Limb (tissue), 2 donors: ENCODE results near the gene FBXL2.
"Not testable (repeated sequence)": the region's sequence is repeated elsewhere in the genome, so short reads cannot be mapped to it uniquely, and the experiment has no call there.

Source experiments
- DNase-seq, 2 donors: peaks; one replicate each; pipeline ENCODE4 v3.0.0-alpha.2; 2016; ENCODE audit errors: extremely low spot score in 2 of 2

Gene FBXL2

DNA sequence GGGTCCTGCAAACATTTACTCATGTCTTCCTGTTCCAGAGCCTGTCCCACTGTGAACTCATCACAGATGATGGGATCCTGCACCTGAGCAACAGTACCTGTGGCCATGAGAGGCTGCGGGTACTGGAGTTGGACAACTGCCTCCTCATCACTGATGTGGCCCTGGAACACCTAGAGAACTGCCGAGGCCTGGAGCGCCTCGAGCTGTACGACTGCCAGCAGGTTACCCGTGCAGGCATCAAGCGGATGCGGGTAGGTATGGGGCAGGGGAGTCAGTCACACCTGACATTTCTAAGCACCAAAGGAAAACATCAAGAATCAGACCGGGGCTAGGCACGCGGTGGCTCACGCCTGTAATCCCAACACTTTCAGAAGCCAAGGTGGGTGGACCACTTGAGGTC, 106.7 kb downstream of the FBXL2 start:
- no peak for DNase-seq

DNA sequence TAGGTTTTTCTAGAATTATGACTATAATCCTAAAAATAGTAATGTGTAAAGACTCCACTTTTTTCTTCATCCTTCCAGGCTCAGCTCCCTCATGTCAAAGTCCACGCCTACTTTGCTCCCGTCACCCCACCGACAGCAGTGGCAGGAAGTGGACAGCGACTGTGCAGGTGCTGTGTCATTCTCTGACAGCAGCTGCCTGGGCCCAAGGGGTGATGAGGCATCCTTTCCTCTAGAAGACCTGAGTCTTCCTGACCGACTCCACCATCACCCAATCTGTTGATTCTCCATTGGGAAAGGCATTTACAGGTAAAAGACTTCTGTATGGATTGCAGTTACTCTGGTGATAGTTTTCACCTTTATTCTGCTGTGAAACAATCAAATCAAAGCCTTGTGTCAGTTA, 108.2 kb downstream of the FBXL2 start:
- DNase-seq: no peak

DNA sequence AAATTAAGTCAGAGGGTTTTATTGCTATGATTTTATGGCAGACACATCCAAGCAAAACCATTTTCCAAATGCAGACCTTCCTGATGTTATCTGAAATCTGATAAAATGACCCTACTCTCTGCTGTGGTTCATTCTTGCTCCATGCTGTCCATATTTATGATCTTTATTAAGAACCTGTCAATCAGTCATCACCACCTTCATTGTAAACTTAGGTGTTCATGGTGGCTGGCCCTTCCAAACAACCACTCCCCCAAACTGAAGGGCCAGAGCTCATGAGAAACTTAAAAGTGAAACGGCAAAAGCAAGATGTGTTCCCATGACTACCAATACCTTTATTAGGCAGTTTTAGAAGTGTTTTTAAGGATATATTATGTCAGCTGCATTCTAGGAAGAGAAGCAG, 109.4 kb downstream of the FBXL2 start:
- DNase-seq: no peak

DNA sequence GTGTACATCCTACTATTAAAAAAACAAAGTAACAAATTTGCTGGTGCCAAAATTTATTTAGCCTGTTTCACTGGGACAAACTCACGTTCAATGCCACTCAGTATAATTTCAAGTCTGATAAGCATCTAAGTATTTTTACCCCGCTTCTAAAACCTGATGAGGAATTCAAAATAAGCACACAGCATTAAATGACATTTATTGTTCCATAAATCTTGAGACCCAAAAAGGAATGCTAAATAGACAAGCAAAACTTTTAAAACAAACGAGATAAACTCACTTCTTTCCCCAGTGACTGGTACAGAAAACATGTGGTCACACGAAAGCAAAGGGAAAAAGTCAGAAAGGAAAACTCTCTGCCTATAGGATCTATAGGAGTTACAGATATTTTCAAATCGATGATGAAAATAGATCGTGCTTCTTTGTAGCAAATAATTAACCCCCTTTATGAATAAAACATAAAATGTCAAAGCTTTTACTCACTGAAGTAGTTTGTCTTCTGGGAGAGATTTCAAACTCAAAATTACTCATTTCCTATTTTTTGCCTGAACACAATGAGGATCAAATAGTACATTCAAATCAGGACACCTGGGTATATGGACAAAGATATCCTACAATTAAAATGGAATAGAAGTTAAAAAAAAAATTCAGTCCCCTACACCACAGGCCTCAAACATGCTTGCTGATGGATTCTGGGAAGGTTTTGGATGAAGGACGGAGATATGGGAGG, 111.3 kb downstream of the FBXL2 start:
- DNase-seq: no peak

DNA sequence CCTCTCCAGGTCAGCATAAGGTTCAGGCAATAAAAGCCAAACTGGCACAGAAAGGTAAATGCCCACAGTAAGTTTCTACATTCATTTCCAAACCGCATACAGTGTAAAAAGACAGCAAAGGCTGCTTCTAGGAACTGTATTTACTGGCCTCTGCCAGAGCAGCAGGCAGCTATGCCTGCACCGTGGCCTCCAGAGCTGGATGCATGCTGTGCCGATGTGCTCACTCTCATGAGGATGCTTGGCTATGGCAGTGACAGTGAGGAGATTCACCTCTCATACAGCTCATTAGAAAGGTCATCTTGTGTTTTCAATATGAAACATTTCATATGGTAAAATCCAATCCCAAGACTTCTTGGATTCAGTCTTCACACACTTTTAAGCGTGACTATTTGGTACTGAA, 112.7 kb downstream of the FBXL2 start:
- DNase-seq: no peak

DNA sequence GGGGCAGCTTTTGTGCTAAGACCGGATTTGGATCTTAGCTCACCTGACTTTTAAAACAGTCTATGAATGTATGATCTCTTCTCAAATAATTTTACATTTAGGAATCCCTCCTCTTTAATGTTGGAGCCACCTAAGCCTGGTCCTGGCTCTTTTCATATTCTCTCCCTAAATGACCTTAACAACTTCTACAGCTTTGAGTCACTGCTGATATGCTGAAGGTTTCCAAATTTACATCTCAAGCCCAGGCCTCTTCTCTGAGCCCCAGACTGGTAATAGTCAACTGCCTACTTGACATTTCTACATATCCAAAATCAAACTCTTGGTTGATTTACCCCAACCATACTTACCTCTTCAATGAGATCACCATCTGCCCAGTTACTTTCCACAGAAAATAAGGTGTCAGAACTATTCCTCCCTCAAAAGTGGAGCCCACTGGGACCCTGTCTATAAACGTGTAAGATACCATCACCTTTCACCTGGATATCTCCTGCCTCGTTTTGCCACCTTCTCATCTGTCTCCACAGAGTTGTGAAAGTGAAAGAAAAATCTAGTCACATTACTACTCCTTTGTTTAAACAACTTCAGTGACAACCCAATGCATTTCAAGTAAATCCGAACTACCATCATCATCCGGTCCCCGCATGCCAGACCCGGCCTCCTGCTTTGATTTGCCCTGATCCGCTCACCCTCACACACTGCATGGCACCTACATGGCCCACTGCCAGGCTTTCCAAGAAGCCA, 114.2 kb downstream of the FBXL2 start:
- no peak for DNase-seq

DNA sequence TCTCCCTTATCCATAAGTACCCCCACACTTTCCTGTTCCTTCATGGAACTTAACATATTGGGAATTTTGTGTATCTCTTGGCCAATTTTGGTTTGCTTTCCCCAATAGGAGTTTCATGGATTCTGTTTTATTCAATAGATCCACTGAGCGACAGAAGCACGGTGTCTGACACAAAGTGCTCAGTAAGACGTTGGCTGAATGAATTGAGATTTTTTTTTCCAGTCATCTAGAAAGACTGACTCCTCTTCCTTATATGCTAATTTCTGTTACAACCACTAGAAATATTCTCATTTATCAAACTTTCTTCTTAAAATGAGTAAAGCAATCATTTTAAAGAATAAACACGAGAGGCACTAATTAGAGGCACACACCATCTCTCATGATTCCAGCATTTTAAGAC, 114.9 kb downstream of the FBXL2 start:
- DNase-seq: no peak

DNA sequence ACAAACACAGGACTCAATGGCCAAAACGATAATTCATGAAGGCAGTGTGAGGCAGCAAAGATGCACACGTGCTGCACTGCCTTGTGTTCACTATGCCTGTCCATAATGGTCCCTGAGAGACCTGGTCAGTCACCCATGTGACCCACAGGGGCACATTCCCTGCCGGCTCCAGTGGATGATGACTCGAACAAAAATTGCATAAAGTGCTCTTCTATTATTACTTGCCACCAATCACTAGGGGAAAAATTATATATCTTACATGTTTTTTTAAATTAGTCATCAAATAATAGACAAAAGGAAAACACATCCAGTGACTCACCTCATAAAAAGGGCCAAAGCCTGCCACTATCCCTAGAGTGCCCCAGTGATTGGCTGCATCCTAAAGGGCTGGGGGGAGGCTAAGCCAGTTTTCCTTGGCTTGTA, 115.5 kb downstream of the FBXL2 start:
- DNase-seq: no peak

DNA sequence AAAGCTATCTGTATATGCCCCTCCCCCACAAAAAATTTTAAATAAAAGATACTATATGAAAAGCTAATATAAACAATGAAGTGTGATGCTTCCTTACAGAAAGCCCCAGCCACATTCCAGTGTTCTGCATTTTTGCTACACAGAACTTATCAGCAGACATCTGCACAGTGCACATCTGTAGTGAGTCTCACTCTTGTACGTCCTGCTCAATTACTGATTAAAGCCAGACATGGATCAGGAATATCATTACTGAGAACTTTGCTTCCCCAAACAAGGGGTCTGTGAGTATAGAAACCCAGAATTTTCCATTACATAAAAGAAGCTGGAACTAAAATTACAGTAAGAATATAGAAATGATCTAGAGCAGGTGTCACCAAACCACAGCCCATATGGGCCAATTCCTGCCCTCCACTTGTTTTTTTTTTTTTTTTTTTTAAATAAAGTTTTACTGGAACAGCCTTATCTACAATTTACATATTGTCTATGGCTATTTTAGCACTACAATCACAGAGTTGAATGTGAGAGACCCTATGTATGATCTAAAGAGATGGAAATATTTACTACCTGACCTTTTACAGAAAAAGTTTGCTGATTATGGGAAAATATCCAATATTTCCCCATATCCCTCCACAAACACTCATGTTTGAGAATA, 117.3 kb downstream of the FBXL2 start:
- DNase-seq: no peak

DNA sequence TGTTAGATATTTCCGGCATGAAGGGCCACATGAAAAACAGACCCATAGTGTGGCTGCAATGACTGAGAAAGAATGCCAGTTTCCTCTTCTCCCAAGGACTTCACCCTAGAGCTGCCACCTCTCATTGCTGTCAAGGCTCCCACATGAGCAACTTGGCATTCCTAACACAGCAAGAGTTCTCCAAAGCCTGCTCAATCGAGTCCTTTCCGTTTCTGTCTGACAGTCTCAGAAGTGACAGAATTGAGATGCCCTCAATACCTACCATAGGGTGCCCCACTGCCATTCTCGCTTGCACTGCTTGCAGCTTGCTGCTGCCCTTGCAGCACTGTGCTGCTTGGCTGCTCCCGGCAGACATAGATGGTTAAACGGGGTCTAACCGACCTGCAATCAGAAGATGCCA, 118.7 kb downstream of the FBXL2 start:
- no peak for DNase-seq

DNA sequence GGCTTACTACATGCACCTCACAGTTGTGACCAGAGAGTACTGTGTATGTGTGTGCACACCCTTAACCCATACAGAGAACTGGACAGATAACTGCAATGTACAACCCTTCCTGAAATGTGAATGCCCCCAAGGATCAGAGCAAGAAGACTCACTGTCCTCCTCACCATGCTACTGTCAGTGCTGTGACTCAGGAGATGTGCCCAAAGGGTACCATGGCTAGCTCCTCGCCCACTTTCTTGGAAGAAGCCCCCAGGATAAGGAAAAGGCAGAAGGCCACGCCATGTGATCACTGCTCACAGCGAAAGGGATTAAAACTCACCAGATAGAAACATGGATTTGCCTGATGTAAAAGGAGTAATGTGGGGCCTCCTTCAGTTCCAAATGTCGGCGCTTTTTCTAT, 121.2 kb downstream of the FBXL2 start:
- DNase-seq: no peak

DNA sequence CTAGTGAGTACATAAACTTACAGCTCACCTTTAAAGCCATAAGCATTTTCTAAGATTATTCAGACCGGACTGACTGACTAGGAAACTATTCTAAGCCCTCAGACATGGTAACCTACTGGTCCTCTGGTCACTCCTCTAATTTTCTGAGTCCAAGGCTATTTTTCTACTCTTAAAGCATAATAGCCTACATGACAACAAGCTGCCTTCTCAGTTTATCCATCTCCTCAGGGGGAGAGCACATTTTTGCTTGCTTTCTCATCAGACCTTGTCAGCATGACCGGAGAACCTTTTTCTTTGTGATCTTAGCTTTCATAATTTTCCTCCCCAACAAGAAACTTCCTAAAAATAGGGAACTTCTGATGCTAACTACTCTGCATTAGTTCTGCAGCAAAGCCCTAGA, 124.5 kb downstream of the FBXL2 start:
- DNase-seq: no peak

DNA sequence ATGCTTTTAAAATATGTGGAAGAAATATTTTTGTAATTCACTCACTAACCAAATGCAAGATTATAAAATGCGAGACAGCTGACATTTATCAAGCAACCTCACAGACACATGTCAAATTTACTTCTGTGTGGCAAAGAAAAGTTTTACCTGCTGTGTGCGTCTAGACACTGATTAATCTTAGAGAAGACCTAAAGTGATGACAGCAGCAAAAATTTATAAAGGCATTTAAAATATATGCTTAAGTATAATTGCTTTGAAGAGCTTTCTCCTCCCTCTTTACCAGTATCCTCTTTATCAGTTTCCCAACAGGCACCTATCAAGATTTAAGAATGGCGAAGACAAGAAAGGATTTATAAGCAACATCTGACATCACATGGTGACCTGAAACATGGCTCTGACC, 125.7 kb downstream of the FBXL2 start:
- DNase-seq: no peak

DNA sequence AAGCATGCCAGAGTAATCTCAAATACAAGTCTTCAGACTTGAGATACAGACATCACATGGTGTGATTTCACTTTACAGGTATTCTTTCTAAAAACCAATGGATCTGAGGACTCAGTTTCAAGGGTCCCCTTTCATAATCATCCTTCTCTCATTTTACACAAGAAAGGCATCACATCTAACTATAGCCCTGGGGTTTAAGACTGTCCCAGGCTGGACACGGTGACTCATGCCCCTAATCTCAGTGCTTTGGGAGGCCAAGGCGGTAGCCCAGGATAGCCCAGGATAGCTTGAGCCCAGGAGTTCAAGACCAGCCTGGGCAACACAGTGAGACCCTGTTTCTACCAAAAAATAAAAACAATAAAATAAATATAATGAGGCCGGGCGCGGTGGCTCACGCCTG, 126.5 kb downstream of the FBXL2 start:
- DNase-seq: no peak

DNA sequence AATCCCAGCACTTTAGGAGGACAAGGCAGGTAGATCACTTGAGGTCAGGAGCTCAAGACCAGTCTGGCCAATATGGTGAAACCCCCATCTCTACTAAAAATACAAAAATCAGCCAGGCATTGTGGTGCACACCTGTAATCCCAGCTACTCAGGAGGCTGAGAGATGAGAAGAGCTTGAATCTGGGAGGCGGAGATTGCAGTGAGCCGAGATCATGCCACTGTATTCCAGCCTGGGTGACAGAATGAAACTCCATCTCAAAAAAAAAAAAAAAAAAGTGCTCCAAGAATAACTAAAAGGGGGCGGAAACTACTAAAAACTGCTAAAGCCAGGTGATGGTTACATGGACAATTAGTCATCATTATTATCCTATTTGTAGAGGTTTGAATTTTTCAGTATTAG, 133.6 kb downstream of the FBXL2 start:
- DNase-seq: not testable (repeated sequence)

DNA sequence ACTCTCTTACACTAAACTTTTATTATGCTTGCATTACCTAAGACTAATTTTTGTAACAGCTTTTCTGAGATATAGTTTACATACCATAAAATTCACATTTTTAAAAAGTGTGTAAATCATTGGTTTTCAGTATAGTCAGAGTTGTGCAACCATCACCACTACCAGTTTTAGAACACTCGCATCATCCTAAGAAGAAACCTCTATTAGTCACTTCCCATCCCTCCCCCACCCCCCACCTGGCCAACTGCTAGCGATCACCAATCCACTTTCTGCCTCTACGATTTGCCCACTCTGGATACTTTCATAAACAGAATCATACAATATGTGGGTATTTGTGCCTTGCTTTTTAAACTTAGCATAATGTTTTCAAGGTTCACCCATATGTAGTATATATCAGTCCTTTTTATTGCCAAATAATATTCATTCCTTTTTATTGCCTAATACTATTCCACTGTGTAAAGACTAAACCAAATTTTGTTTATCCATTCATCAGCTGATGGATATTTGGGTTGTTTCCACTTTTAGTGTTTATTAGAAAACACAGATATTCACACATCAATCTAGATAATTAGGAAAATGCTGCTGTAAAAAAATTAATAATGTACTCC, 139.9 kb downstream of the FBXL2 start:
- no peak for DNase-seq

DNA sequence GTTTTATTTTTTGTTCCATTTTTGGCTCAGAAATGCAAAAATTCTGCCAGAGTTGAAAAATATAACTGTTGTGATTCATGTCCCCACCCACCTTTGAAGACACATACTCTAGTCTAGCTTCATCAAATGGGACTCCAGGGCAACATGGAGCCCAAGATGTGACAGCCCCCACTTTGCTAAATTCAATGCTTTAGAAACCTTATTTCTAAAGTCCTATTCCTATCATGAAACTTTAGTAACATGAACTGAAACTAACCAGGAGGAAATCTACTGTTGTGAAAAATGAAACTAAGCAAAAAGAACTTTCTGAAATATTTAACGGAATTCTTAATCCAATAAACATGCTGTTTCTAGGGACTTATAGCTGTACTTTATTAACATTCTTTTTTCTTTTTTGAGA, 142.7 kb downstream of the FBXL2 start:
- DNase-seq: no peak

DNA sequence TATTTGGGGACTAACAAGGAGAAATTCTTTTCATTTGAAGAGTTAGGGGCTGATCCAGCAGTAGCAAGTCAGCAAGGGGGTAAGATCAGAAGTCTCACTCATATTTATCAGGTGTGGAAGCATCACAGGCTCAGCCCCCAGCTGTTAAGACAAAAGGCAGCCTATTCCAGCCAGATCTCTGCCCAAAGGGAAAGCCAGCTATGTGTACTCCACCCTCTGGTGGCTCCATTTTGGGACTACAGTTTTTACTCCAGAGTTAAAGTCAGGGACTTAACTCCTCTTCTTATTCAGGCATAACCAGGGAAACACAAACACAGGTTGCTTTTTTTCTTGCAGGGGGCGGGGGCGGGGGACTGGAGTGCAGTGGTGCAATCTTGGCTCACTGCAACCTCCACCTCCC, 143.7 kb downstream of the FBXL2 start:
- DNase-seq: no peak

DNA sequence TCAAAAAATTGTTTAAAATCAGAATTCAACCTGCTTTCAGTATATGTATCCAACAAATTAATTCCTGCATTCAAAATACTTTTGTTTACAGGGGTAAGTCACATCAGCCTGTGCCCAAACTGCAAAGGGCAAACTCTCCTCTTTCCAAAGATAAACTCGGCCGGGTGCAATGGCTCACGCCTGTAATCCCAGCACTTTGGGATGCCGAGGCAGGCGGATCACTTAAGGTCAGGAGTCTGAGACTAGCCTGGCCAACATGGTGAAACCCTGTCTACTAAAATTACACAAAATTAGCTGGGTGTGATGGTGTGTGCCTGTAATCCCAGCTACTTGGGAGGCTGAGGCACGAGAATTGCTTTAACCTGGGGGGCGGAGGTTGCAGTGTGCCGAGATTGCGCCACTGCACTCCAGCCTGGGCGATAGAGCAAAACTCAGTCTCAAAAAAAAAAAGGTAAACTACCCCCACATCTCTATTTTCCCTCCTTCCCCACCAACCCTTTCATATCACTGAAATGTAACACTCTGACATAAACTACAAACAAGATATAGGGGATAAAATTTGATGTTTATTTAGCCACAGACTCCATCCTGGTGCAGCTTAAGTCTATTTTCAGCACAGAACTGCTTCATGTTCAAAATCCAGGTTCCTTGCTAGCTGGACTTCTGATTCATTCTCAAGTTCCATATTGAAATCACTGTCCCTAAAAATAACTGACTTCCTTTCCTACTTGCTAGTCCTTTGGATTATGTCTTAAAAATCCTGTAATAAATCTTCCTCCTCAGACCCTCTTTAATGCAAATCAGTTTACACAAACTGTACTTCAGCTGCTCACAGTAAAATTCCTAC, 147.6 kb downstream of the FBXL2 start:
- no peak for DNase-seq

DNA sequence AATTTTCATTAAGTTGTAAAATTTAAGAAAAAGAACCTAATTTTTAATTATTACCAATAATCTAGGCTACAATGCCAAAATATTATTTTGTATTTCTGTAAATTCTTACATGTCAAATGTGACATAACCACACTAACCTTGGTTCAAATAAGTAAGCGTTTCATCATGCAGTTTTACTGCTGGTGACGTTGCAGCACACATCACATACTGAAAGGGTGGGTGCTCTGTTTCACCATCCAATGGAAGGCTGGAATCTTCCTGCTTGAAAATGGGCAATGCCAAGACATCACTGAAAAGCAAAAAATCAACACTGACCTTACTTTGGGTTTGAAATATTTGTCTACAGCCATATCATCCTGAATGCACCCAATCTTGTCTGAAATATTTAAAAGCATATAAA, 148.2 kb downstream of the FBXL2 start:
- DNase-seq: no peak

DNA sequence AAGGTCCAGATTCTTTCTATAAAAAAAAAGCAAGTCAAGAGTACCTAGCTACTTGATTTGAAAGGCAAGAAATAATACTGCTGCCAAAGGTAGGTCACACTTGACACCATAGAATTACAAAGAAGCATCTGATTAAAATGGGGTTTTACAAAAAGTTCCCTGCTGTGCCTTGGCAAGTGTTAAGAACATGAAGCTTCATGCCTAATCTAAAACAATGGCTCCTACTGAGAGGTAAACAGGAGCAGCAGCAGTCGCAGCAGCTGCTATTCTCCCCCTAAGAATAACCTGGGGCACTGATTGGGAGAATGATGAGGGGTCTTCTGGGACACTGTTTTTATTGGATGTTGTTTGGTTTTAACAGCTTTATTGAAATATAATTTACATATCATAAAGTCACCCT, 148.8 kb downstream of the FBXL2 start:
- DNase-seq: no peak
